ENCODE measurements around the gene IZUMO4. TPM values are rescaled to one million over a fixed set of nuclear protein-coding genes. Genes with fewer than 3 reads are reported as not detected.

Gene IZUMO4
- total and polyA plus RNA-seq, 2 donors (not counting 1 experiment from before 2014, with no cell fraction given), result 34.8 to 93.9 TPM

DNA sequence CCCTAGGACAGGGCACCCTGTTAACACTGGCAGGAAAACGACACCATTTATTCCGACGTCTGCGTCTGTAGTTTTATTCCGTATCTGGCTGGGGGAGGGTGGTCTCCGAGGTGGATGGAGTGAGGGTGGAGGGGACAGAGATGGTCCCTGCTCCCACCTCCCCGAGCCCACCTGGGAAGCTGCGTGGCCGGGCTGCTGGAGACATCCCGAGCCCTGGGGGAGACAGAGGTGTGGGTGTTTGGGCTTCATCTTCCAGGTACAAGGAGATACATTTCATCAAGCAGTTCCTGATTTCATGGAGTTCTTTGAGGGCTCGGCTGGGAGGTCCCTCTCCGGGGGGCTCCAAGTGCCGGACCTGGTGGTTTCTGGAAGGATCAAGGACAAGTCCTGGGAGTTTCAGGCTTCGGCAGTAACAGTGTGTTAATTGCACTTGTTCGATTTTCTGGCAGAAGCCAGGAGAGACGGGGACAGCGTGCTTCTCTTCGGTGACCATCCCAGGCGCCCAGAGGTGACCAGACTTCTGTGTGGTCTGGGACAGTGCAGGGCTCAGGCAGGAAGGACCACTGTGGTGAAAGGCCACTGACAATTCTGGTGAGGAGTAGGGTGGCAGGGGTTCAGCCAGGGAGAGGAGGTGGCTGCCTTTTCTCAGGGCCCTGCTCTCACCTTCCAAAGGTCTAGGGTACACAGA lies 25.6 kb upstream of the IZUMO4 start:
- peaks cover 62% of the 10 kb centered on the region for H3K79me2 ChIP-seq (ENCODE audit: control insufficient read depth, insufficient read depth, low read length)
- Mint-ChIP-seq H3K4me3 (no peak overlapping the region), H3K9me3 (ENCODE audit: insufficient read depth) (no peaks in the 10 kb centered on the region), H3K27me3 (no peaks in the 10 kb centered on the region), H3K27ac (peak overlapping the region; percentile 69), H3K4me1 (peaks cover 58% of the 10 kb centered on the region)
- DNase-seq (no peak), ATAC-seq (ENCODE audit: low read depth) (no peak)
- no peak overlapping the region for H2AFZ ChIP-seq (ENCODE audit: insufficient read depth, low read depth, low read length, poor library complexity, severe bottlenecking)
- H3K27ac ChIP-seq (ENCODE audit: low read length in 2 of 2), result peak overlapping the region in 1 of 2 donors; percentile 21
- no peak overlapping the region for H3K4me2 ChIP-seq (replicated peaks; ENCODE audit: low read depth, low read length, poor library complexity, severe bottlenecking)
- no peak overlapping the region for H3K9ac ChIP-seq (ENCODE audit: low read length)
- peaks cover 30% of the 10 kb centered on the region for H4K20me1 ChIP-seq (ENCODE audit: control insufficient read depth, insufficient read depth, low read length, poor library complexity, severe bottlenecking)
- H3K27me3 ChIP-seq (replicated peaks in 1 of 4; ENCODE audit: control extremely low read depth in 1 of 4, control insufficient read depth in 3 of 4, insufficient read depth in 4 of 4, low read length in 3 of 4), result no peaks in the 10 kb centered on the region
- intact Hi-C loops (cut with micrococcal nuclease), result no loop called here
- TF ChIP-seq, protein P1, sequence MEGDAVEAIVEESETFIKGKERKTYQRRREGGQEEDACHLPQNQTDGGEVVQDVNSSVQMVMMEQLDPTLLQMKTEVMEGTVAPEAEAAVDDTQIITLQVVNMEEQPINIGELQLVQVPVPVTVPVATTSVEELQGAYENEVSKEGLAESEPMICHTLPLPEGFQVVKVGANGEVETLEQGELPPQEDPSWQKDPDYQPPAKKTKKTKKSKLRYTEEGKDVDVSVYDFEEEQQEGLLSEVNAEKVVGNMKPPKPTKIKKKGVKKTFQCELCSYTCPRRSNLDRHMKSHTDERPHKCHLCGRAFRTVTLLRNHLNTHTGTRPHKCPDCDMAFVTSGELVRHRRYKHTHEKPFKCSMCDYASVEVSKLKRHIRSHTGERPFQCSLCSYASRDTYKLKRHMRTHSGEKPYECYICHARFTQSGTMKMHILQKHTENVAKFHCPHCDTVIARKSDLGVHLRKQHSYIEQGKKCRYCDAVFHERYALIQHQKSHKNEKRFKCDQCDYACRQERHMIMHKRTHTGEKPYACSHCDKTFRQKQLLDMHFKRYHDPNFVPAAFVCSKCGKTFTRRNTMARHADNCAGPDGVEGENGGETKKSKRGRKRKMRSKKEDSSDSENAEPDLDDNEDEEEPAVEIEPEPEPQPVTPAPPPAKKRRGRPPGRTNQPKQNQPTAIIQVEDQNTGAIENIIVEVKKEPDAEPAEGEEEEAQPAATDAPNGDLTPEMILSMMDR (IDR thresholded peaks at IDR 0.05), result no peak
- no peak for TF ChIP-seq EZH2 (IDR thresholded peaks at IDR 0.05; ENCODE audit: borderline replicate concordance, insufficient read depth, low read depth, low read length, poor library complexity, severe bottlenecking)
- no peak overlapping the region for H3K4me3 ChIP-seq (ENCODE audit: control extremely low read depth in 1 of 5, extremely low read depth in 1 of 5, insufficient read depth in 1 of 5, low read depth in 2 of 5, low read length in 4 of 5)
- H3K36me3 ChIP-seq (replicated peaks in 1 of 2; ENCODE audit: control extremely low read depth in 1 of 2, control insufficient read depth in 1 of 2, extremely low read depth in 1 of 2, insufficient read depth in 2 of 2, low read length in 1 of 2), result peaks cover 0 to 44% of the 10 kb centered on the region in 2 experiments
- POLR2A ChIA-PET, result interaction anchor here (1.0 to 4.9 kb wide), 4 partner anchors 14 to 29 kb away, joined by 9 to 24 read pairs (median 15); no protein-coding TSS in a partner anchor
- H3K9me3 ChIP-seq (ENCODE audit: control extremely low read depth in 1 of 3, control insufficient read depth in 2 of 3, insufficient read depth in 1 of 3, low read length in 2 of 3), result no peaks in the 10 kb centered on the region
- CTCF ChIA-PET, result interaction anchor here (0.9 to 10.5 kb wide), 4 partner anchors 8 to 141 kb away, joined by 3 to 96 read pairs (median 4); partner anchors contain the start of gene MOB3A
- H3K4me1 ChIP-seq (ENCODE audit: control insufficient read depth in 2 of 2, insufficient read depth in 2 of 2, low read length in 2 of 2), result peaks cover 33 to 59% of the 10 kb centered on the region in 2 donors
- WGBS (ENCODE audit: insufficient coverage), result 95% methylated on average over 17 of the region's 19 CpGs

Data from B cell (primary cell).